Measurements from ENCODE around the gene CLN6. TPM values are rescaled to one million over a fixed set of nuclear protein-coding genes. Genes with fewer than 3 reads are reported as not detected.
"Not testable (repeated sequence)": the region's sequence is repeated elsewhere in the genome, so short reads cannot be mapped to it uniquely, and the experiment has no call there.

CLN6 gene
- total RNA-seq, 2 donors from 2014 or later, result 12.7 to 21.1 TPM

DNA sequence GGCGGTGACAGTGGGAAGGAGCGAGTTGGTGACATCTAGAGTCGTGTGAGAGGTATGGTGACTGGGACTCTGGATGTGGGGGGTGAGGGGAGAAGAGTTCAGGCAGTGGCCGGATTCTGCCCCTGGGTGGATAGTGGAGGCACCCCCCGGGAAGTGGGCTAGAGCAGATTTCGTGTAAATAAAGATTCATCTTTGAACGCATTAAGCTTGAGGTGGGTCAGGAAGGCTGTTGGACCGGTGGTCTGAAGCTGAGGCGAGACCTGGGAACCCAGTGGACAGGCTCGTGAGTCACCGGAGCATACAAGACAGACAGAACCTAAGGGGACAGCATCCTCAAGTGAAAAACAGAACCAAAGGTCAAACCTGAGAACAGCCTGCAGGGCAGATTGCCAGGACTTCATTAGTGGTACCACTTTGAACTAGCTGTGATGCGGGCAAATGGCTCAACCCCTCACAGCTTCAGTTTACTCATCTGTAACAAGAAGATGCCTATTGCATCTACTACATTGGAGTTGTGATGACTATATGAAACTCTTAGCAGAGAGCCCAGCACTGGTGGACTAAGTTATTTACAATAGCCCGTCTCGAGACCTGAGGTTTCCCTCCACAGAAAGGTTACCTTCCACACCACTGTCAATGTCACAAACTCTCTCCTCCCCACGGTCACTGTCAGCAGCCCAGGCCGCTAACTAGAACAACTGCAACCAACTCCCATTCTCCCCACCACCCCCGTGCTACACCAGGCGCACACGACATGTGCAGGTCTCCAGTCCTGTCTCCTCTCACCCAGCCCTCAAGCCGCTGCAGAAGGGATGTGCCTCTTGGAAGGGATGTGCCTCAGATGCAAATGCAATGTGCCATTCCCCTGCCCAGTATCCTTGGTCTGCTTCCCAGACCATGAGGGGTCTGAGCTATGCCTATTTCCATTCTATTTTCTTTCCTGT, 901 bp upstream of the CLN6 start:
- Histone ChIP-seq H3K9me3 (no peaks in the 10 kb centered on the region), H3K4me1 (peaks cover 19% of the 10 kb centered on the region), H3K27me3 (no peaks in the 10 kb centered on the region), H3K27ac (peak overlapping the region; percentile 67 to 94 (median 86)), H3K36me3 (replicated peaks in 1 of 2; ENCODE audit: insufficient read depth in 1 of 2, low read depth in 2 of 2) (no peaks in the 10 kb centered on the region), H3K4me3 (peak overlapping the region in 1 of 2 donors; percentile 88)
- 52 to 55% methylated on average over 20 of the region's 20 CpGs for WGBS, 2 donors
- intact Hi-C loops (cut with DNase I), result no loop called here
- peak in 3 of 4 donors; percentile 28 to 34 (median 33) for DNase-seq
- no peak for ATAC-seq
- TF ChIP-seq, protein P1, sequence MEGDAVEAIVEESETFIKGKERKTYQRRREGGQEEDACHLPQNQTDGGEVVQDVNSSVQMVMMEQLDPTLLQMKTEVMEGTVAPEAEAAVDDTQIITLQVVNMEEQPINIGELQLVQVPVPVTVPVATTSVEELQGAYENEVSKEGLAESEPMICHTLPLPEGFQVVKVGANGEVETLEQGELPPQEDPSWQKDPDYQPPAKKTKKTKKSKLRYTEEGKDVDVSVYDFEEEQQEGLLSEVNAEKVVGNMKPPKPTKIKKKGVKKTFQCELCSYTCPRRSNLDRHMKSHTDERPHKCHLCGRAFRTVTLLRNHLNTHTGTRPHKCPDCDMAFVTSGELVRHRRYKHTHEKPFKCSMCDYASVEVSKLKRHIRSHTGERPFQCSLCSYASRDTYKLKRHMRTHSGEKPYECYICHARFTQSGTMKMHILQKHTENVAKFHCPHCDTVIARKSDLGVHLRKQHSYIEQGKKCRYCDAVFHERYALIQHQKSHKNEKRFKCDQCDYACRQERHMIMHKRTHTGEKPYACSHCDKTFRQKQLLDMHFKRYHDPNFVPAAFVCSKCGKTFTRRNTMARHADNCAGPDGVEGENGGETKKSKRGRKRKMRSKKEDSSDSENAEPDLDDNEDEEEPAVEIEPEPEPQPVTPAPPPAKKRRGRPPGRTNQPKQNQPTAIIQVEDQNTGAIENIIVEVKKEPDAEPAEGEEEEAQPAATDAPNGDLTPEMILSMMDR (IDR thresholded peaks at IDR 0.05), result no peak
- no peak for TF ChIP-seq POLR2A (IDR thresholded peaks at IDR 0.05)

DNA sequence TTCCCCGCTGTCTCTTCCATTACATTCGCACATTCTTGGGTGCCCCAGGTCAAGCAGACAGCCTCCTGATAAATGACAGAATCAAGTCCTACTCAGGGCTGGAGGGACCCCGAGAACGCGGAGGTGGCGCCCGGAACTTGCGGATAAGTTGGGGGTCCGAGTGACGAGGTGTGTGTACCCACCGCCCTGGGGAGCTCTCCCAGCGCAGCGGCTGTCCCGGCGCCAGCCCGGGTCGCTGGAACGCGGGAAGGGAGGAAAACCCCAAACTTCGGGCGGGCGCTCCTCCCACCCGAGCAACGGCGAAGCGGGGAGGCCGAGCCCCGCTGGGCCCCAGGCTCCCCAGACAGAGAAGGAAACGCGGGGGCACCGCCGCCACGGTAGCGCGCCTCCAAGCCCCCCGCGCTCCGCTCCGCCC, 550 bp downstream of the CLN6 start:
- no peak for TF ChIP-seq POLR2A (IDR thresholded peaks at IDR 0.05)
- TF ChIP-seq, protein P1 (IDR thresholded peaks at IDR 0.05), result no peak
- Histone ChIP-seq H3K36me3 (replicated peaks in 1 of 2; ENCODE audit: insufficient read depth in 1 of 2, low read depth in 2 of 2) (no peaks in the 10 kb centered on the region), H3K4me1 (peaks cover 19% of the 10 kb centered on the region), H3K4me3 (peak overlapping the region; percentile 63 to 88), H3K27ac (peak overlapping the region; percentile 67 to 94 (median 86)), H3K27me3 (no peaks in the 10 kb centered on the region), H3K9me3 (no peaks in the 10 kb centered on the region)
- DNase-seq (no peak), ATAC-seq (no peak)
- intact Hi-C loops (cut with DNase I), result no loop called here
- 0% methylated on average over 6 to 25 of the region's 39 CpGs for WGBS, 2 donors

DNA sequence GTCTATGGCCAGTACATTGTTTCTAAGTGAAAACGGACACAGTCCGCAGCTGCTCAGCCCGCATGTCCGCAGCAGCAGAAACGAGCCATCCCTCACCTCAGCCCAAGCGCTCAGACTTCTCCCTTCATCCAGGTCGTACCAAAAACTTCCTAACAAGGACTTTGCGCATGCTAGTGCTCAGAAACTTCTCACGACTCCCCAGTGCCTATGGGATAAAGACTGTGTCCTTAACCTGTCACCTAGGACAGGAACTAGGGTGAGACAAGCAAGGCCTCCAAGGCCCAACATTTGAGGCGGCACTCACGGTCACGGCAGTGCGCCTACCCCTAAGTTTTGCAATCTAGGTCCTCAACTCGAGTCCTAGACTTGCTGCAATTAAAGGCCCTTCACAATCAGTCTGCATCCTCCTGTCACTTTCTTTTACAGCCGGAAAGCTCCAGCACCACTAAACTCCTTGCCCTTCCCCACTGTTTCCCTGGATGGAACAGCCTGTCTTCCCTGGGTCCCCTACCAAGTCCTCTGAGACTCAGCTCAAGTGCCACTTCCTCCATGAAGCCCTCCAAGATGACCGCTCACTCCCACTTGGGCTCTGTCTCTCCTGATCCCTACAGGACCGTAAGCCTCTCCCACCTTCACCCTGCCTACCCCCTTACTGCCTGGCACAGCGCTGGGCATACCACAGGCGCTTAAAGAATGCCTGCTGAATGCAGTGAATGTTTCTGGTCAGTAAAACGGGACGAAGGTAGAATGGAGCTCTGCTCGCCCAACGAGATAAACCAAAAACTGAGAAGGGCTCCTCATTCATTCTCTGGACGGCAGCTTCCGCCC, 1.2 kb downstream of the CLN6 start:
- ATAC-seq (no peak), DNase-seq (no peak)
- Histone ChIP-seq H3K9me3 (no peaks in the 10 kb centered on the region), H3K27ac (peak overlapping the region in 1 of 4 donors; percentile 89), H3K4me1 (peaks cover 19% of the 10 kb centered on the region), H3K4me3 (peak overlapping the region; percentile 63 to 88), H3K36me3 (replicated peaks in 1 of 2; ENCODE audit: insufficient read depth in 1 of 2, low read depth in 2 of 2) (no peaks in the 10 kb centered on the region), H3K27me3 (no peaks in the 10 kb centered on the region)
- WGBS, 2 donors, result 35 to 37% methylated on average over 17 to 25 of the region's 25 CpGs
- TF ChIP-seq, protein P1 (IDR thresholded peaks at IDR 0.05), result no peak
- TF ChIP-seq POLR2A (IDR thresholded peaks at IDR 0.05), result no peak
- intact Hi-C loops (cut with DNase I), result no loop called here

DNA sequence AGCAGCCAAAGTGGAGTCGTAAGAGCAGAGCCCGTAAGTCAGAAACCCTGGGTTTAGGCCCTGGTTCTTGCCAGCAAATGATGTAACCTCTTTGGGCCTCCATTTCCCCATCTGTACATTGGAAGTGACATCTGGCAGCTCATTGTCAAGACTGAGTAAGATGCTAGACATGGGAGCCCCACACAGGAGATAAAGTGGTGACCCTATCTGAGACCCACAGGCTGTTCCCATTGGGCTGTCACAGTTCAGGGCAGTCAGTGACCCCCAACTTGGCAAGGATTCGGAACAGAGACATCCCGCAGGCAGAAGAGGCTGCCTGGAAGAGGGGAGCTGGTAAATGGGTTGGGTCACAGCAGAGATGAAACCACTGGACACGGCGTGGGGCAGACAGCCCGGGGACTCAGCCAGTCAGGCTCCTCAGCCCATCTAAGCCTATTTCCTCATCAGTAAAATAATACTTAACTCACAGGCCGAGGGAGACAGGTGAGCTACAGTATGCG, 1.8 kb downstream of the CLN6 start:
- ATAC-seq (no peak), DNase-seq (no peak)
- Histone ChIP-seq H3K27ac (no peak overlapping the region), H3K36me3 (replicated peaks in 1 of 2; ENCODE audit: insufficient read depth in 1 of 2, low read depth in 2 of 2) (no peaks in the 10 kb centered on the region), H3K9me3 (no peaks in the 10 kb centered on the region), H3K4me1 (peaks cover 19% of the 10 kb centered on the region), H3K4me3 (no peak overlapping the region), H3K27me3 (no peaks in the 10 kb centered on the region)
- TF ChIP-seq, protein P1 (IDR thresholded peaks at IDR 0.05), result no peak
- no peak for TF ChIP-seq POLR2A (IDR thresholded peaks at IDR 0.05)
- WGBS, 2 donors, result 83 to 94% methylated on average over 7 to 9 of the region's 9 CpGs
- intact Hi-C loops (cut with DNase I), result no loop called here

DNA sequence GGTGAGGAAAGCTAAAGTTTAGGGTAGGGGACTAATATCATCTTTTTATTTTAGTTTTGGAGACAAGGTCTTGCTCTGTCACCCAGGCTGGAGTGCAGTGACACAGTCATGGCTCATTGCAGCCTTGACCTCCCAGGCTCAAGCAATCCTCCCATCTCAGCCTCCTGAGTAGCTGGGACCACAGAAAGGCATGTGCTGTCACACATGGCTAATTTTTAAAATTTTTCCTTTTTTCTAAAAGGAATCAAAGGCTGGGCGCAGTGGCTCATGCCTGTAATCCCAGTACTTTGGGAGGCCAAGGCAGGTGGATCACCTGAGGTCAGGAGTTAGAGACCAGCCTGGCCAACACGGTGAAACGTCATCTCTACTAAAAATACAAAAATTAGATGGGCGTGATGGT, 4.1 kb downstream of the CLN6 start:
- H3K36me3 ChIP-seq (replicated peaks in 1 of 2; ENCODE audit: insufficient read depth in 1 of 2, low read depth in 2 of 2); H3K4me3 ChIP-seq; intact Hi-C loops (cut with DNase I); H3K9me3 ChIP-seq; DNase-seq; H3K27me3 ChIP-seq; ATAC-seq; H3K27ac ChIP-seq: not testable (repeated sequence)
- 87 to 93% methylated on average over 4 of the region's 4 CpGs for whole genome bisulfite sequencing, 2 donors
- peaks cover 18% of the 10 kb centered on the region for H3K4me1 ChIP-seq
